Stimulated activated CD4-positive, alpha-beta T cell treated with anti-CD3 and anti-CD28 coated beads, Interleukin-1b, Interleukin-23, amount 100 ng/mL, for 24 hours (primary cell): ENCODE results near the gene SGCA.

Experiments used
- DNase-seq, 4 experiments: peaks; one replicate each; pipeline ENCODE4 v3.0.0-alpha.2; 2020; ENCODE audit warnings: low read depth in 4 of 4, low spot score in 1 of 4

The SGCA gene

DNA sequence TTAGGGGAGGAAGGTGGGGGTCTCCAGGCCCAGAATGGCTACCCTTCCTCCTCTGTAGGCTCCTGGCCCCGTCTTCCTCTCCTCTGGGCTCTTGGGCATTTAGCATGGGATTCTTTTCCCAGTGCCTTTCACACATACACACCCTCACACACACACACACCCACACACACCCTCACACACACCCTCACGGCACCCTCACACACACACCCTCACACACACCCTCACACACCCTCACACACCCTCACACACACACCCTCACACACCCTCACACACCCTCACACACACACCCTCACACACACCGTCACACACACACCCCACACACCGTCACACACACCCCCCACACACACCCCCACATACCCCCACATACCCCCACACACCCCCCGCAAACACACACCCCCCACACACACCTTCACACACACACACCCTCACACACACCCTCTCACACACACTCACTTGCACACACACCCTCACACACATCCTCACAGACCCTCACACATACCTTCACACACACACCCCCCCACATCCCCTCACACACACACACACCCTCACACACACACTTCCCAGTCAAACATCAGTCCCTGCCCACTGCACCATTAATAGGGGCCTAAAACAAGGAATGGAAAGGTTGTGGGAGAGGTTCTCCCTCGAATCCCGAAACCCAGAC, 845 bp downstream of the SGCA start:
- DNase-seq = no peak

DNA sequence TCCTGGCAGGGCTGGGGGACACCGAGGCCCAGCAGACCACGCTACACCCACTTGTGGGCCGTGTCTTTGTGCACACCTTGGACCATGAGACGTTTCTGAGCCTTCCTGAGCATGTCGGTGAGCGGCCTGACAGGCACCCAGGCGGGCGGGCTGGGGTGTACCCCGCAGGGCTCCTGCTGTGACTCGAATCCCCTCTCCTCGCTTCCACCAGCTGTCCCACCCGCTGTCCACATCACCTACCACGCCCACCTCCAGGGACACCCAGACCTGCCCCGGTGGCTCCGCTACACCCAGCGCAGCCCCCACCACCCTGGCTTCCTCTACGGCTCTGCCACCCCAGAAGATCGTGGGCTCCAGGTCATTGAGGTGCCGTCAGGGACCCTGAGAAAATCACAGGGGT, 1.6 kb downstream of the SGCA start:
- no peak for DNase-seq

DNA sequence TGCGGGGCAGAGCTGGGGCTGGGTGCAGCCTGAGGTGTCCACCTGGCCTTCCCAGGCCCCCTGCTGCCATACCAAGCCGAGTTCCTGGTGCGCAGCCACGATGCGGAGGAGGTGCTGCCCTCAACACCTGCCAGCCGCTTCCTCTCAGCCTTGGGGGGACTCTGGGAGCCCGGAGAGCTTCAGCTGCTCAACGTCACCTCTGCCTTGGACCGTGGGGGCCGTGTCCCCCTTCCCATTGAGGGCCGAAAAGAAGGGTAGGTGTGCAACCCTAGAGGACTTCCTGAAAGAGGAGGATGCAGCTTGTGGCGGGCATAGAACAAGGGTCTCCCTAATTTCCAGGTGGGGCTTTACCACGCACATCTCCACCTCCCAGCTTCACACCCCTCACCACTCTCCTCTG, 2.5 kb downstream of the SGCA start:
- DNase-seq = no peak

DNA sequence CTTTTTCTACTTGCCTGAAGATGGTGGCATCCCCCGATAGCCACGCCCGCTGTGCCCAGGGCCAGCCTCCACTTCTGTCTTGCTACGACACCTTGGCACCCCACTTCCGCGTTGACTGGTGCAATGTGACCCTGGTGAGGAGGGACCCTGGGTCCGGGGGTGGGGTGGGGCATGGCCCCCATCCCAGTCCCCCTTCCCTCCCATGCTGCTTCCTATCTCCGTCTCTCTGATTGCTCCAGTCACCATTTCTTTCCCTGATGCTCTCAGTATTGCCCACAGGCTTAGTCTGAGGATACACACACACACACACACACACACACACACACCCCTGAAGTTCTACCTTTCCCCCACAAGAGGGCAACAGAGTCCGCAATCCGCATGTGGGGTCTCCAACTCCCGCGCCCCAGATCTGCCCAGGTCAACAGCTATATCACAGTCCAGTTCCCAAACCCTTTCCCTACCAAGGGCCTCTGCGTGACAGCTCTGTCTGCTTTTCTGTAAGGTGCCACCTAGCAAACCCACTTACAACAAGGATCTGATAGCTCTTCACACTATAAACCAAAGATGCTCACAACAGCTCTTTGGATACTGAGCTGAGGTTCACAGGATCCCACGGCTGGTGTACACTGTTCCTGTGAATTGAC, 3.4 kb downstream of the SGCA start:
- peak in 1 of 4 experiments; percentile 19 for DNase-seq

DNA sequence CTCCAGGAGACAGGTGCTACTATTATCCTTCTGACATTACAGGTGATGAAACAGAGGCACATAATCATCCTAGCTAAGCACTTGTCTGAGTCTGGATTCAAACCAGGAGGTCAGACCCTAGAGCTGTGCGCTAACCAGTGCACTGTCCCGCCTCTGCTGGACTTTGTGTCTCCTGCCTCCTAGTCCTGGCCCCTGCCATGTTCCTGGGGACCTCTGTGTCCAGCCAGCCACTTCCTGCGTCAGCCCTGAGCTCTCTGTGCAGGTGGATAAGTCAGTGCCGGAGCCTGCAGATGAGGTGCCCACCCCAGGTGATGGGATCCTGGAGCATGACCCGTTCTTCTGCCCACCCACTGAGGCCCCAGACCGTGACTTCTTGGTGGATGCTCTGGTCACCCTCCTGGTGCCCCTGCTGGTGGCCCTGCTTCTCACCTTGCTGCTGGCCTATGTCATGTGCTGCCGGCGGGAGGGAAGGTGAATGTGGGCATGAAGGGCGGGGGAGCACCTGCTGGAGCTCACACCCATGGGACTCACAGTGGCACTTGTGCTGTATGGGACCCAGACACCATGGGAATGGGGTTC, 4.2 kb downstream of the SGCA start:
- no peak for DNase-seq

DNA sequence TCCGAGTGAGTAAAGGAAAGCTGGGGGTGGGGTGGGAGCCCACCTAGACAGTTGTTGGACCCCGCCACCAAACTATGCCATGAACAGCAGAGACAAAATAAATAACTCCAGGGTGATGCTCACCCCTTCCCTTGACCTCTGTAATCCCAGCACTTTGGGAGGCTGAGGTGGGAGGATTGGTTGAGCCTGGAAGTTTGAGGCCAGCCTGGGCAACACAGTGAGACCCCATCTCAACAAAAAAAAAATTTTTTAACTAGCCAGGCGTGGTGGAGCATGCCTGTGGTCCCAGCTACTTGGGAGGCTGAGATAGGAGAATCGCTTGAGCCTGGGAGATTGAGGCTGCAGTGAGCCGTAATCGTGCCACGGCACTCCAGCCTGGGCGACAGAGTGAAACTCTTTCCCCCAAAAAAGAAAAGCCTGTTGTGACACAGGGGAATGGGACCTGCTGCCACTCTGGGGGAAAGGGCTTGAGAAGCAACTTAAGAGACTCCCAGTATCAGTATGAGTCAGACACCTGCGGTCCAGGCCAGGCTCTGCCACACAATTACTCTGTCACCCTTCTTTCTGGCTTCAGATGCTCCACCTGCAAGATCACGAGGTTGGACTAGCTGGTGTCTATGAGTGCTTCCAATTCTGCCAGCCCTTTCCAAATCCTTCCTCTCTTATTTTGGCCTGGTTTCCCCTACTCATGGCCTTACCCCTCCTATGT, 5.0 kb downstream of the SGCA start:
- DNase-seq = no peak

DNA sequence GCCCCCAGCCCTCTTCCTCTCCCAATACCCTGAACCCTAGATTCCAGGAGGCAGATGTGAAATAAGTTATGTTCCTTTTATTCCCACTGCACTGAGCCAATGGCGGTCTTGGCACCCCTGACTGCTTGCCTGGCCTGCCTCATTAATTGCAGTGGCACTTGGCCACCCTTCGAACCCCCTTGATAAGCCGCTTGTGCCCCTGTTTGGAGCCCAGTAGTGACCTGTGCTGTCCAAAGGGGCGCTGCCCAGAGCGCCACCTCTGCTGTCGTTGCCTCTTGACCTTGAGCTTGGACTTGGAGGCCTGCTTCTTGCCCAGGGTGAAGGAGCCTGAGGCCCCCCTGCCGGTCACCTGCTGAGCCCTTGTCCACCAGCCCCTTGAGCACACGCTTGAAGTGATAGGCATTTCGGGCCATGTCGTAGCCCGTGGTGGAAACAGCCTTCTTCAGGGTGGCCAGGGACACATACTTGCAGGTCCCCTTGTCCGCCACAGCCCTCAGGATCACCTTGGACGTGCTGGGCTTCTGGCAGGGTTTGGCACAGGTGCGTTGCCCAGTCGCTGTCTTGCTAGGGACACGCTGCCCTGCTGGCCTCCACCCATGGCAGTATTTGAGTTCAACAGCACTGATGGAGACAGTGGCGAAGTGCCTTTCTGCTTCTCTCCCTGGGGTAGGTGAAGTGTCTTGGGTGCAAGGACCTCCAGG, 5.7 kb downstream of the SGCA start:
- DNase-seq = no peak

DNA sequence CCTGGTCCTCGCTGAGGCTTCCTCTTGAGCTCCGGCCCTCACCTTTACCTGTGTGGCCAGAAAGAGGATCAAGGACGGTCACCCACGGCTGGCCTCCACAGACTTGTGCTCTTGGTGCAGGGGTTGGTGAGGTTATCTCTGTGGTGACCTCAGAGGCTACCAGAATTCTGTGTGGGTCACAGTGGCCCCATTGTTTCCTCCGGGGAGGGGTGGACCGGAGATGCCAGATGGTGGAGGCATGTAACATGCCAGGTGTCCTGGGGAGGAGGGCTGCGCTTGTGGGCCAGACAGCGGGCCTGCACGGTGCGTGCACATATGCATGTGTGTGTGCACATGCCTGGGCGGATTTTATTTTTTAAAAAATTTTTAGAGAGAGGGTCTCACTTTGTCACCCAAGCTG, 6.3 kb downstream of the SGCA start:
- no peak for DNase-seq

DNA sequence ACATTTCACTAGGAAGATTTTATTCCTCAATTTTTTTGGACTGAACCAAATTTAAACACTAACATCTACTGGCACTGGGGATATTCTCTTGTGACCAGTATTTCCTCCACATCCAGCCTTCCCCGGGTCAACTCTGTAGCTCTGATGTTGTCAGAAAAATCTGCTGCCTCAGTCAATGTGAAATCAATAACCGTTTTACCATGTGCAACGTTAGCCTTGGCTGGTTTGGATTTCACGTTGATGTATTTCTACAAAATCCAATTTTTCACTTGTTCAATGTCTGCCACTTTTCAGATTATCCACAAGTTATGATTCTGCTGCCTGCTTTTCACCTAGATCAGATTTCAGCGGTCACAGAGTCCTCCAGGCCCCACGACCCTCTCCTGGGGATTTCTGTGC, 7.1 kb downstream of the SGCA start:
- no peak for DNase-seq

DNA sequence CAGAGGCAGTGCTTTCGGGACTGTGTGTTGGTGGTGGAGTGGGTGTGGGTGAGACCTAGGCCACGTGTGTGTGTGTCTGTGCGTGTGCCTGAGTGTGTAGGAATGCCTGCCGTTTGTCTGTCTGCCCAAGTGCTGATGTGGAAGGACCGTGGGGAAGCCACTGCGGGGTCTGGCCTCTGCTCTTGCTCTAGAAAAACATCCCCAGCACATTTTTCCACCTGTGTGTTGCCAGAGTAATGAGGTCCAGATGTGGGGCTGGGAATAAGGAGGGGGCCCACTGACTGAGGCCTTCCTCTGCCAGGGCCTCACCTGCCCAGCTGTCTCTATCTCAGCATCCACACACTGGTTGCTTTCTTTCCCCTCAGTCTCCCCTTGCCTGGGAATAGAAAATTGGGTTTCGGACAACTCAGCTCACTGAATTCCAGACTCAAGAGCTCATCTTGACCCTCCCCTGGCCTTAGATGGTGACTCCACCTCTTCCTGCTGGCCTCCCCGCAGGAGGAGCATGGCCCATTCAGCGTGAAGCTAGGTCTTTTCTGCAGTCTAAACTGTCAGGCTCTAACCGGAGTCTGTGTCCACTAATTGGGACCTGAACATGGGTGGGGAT, 7.6 kb downstream of the SGCA start:
- no peak for DNase-seq

DNA sequence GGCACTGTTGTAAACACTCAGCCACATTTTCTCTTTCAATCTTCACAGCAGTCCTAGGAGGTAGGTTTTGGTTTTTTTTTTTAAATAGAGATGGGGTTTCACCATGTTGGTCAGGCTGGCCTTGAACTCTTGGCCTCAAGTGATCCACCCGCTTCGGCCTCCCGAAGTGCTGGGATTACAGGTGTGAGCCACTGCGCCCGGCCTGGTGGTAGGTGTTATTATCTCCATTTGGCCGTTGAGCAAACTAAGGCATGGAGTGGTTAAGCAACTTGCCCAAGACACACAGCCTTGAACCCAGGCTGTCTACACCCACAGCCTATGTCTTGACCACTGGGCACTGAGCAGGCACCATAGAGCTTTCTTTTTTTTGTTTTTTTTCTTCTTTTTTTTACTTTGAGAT, 8.6 kb downstream of the SGCA start:
- DNase-seq = no peak

DNA sequence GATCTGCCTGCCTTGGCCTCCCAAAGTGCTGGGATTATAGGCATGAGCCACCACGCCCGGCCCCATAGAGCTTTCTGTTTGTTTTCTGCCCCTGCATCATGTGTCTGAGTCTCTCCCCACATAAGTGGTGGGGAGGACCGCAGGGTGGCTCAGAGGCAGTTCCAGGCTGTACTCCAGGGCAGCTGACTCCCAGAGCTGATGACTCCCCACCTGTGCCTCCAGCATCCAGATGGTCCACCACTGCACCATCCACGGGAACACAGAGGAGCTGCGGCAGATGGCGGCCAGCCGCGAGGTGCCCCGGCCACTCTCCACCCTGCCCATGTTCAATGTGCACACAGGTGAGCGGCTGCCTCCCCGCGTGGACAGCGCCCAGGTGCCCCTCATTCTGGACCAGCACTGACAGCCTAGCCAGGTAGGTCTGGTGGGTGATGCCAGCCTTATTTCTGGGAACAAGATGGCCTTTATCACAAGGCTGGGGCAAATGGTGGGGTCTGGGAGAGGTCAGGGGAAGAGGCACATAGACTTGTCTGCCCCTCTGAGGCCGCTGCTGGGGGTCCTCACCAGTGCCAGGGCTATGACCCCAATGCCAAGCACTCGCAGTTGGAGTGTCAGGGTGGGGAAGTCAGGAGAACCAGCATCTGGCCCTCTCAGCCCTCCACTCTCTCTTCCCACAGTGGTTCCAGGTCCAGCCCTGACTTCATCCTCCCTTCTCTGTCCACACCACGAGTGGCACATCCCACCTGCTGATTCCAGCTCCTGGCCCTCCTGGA, 9.4 kb downstream of the SGCA start:
- no peak for DNase-seq

DNA sequence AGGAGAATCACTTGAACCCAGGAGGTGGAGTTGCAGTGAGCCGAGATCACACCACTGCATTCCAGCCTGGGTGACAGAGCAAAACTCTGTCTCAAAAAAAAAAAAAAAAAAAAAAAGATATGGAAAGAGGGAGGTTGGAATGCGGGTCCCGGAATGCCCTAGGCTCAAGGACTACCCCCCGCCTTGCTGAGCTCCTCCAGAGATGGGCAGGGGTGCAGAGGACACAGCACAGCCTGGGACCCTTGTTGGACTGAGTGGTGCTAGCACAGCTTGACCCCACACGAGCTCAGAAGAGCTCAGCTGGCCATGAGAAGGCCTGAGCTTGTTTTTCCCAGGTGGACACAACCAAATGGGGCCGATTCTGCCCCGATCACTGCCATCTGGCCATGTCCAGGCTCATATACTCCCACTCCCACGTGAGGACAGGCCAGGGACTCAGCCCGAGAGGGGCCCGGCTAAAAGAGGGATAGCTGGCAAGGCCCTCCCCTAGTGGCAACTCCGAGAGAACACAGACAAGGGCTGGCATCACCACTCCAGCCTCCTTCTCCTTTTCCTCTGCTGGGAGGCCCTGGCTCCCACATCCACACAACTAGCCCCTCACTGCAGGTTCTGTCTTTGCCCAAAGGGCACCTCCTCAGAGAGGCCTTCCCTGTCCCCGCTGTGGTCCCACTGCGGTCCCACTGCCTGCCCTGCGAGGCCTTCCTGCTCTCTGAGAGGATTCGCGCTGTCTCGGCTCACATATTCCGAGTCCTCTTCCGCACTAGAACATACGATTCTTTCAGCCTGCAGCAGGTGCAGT, 11.0 kb downstream of the SGCA start:
- no peak for DNase-seq

DNA sequence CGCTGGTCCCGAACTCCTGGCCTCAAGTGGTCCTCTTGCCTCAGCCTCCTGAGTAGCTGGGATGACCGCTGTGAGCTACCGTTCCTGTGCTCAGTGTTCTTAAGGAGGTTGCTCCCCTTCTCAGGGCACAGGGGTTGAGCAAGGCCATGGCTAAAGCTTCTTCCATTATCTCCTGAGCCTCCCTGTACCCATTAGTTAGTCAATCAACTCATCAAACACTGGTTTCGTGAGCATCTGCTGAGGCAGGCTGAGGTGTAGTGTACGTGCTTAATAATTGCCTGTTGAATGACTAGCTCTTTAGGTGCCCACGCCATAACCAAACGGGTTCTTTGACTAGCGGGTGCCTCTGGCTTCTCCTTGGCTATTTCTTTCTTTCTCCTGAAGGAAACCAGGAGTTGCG, 11.7 kb downstream of the SGCA start:
- no peak for DNase-seq

DNA sequence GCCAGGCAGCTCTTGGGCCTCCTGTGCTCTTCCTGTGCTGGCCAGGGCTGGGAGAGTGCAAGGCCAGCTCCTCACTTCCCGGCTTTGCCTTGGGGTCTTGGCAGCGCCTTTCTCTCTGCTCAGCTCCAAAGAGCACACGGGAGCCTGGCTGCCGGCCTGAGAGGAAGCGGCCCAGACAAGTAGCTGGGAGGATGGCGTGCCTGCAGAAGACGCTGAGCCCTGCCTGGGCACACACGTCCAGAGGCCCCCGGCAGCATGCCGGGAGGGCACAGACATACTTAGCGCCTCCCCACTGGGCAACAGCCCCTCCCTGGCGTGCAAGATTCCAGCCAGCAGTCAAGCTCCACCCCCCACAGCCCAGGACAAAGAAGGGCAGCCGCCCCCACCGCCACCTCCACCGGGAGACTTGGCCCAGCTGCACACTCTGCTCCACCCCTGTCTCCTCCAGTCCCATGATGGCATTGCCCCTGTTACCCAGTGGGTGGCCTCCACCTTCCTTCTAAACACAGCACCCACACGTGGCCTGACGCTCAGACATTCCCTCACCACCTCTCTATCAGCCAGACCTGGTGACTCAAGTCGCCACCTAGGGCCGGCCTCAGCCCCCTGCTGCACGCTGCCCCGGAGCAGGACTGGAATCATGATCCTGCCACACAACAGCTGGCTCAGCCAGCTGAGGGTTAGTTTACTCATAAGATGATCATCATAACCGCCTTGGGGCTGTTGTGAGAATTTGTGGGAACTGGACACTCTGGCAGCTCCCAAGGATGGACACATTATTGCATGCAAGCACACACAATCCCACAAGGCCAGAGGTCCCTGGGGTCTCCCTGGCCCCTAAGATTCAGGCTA, 12.4 kb downstream of the SGCA start:
- peak in 1 of 4 experiments; percentile 30 for DNase-seq

DNA sequence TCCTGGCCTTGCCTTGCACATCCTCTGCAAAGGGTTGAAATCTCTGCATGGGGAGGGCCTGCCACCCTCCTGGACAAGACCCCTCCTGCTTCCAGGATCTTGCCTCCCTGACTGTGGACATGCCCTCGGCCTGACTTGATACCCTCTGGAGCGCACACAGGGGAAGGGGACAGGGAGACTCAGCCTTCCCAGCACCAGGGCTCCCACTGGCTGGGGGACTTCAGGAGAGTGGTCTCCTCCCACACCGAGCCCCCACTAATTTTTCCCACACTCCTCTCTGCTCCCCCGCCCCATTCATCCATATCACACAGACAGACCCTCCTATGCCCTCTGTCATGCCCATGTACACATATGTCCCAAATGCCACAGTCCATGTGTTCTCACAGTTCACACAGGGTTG, 14.3 kb downstream of the SGCA start:
- DNase-seq = no peak

DNA sequence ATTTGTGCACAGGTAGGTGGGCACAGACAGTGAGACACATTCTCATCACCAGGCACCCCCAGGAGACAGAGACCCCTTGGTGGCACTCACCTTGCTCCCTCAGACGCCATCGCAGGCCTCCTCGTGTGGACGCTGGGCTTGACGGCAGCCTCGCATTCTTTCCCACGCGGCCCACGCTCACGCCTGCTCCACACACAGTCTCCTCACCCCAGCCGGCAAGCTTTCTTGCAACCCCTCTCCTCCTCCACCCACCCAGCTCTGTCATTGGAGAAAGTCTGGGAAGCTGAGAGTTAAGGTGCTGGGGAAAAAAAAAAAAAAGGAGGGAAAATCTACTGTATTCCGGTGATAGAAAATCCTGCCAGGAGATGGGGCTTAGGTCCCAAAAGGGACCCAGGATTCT, 14.8 kb downstream of the SGCA start:
- DNase-seq = no peak

DNA sequence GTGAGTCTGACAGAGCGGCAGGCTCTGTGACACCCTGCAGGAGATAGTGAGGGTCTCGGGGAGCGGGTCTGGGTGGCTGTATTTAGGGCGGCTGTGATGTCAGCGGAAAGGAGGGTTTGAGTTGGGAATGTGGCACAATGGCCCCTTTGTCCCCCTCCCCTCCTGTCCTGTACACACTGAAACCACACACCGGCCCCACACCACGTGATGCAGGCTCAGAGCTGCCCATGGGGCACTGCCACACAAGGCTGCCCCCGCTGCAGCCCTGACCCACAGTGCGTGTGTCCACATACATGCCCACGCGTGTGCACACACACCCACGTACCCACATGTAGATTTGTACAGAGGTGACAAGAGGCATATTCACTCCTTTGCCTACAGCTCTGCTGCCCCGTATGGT, 15.3 kb downstream of the SGCA start:
- no peak for DNase-seq
